DMS53 (cell line): Measurements from ENCODE around the gene ASTN2.

ENCODE experiments used
- DNase-seq: peaks from one replicate; lab custom pipeline; 2025; lab: John Stamatoyannopoulos, UW

The ASTN2 gene

DNA sequence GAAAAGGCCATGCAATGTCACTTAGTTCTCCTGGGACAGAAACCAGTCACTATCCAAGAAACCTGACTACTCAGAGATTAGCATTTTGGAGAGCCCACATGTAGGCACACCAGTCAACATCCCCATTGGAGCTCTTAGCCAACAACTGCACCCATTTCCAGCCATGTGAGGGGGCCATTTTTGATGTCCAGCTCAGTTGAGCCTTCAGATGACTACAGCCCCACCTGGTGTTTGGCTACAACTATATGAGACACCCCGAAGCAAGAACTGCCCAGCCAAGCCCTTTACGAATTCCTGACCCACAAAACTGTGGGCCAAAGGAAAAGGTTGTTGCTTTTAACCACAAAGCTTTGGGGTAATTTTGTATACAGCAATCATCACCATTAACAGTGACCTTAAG lies 300.1 kb downstream of the ASTN2 start:
- DNase-seq: no peak

DNA sequence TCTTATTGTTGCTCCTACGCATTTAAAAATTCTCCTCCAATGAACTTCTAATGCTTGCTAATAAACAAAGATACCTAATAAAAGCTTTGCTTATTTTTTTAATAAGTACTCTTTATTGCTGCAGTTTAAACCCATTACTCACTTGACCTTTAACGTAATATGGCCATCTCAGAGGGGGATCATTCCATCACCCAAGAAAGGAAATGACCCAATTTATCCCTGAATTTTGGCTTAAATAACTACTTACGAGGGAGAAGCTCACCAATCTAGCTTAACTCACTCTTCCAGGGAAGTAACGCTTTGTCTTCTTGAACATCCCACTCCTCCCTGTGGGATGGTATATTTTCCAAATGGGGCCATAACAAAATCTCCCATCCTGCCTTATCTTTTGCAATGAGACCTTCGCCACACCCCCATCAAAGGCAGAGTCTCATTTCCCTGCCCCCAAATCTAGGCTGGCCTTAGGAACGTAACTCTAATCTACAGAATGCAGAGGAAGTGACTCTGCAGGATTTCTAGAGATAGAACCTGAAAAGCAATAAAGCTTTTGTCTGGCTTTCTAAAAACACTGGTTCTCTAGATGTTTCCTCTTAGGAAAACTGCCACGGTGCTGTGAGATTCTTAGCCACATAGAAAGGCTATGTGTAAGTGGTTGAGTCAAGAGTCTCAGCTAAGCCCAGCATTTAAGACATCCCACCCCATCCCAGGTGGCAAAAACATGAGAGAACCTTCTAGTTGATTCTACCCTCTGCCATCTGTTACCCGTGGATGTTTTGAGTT lies 310.0 kb downstream of the ASTN2 start:
- no peak for DNase-seq

DNA sequence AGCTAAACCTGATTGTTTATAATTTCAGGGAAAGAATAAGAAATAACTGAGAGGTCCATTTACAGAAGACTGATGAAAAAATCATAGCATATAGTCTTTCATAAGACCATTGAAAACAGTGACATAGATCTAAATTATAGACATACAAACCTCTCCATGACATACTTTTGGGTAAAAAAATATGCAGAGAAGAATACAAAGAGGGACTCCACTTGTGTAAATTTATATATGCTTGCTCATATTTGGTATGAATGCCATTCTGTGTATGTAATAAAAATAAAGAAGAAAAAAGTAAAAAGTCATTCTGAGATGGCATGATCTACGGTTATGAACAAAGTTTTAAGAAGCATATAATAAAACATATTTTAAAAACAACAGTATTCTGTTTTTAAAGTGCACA lies 310.7 kb downstream of the ASTN2 start:
- DNase-seq: no peak

DNA sequence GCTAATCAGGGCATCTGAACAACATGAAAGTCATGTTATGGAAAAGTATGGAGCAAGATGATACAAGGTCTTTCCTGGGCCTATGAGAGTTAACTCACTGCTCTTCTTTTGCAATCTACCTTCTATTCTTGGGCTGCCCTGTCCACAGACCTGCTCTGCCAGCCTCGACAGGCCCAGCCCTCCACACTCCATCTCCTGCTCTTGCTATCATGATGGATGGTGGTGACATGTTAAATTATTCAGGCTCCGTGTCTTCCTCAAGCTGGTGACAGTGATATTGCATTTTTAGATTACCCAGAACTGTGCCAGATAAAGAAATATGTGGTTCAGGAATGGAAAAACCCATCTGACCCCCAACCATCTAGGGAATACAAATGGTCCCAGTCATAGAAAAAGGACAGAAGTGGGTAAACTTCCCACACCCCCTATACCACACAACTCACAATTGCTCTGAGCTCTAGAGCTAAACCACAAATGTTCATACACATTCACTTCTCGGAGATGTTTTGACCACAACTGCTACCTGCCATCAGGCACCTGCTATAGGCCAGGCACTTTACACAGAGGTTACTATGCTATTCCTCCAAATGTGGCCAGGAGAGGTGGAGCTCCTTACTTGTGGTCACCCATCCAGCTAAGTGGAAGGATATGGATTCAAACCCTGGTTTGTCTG lies 311.3 kb downstream of the ASTN2 start:
- DNase-seq: no peak

DNA sequence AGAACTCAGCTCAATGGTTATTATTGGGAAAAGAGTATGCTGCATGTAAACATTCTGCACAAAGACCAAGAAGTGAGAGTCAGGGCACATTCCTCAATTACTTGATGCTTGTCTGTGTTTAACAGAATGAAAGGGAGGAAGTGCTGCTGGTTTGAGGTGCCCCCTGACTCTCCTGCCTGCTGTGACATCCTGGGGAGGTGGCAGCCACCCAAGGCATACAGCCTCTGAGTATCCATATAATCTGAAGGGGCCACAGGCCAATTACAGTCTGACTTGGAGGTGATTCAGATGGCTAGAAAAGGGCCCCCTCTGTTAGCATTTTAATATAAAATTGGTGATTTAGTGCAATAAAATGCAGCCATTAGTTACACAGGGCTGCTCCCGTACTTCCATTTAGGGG lies 313.8 kb downstream of the ASTN2 start:
- no peak for DNase-seq

DNA sequence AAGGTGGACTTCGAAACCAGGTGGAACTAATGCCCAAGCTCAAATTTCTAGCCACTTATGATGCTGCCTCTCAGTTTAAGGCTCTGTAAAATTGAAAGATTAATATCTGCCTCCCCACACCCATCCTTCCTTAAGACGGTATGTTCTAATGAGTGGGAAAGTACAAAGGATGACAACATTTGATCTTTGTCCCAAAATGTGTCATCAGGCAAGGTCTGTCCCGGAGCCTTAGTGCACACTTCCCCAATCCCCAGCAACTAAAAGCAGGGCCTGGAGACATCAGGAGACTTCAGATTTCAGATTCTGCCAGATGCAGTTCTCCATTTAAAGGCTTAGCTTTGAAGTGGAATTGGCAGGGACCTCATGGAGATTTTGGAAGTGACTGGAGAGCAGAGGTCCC lies 316.5 kb downstream of the ASTN2 start:
- DNase-seq: no peak

DNA sequence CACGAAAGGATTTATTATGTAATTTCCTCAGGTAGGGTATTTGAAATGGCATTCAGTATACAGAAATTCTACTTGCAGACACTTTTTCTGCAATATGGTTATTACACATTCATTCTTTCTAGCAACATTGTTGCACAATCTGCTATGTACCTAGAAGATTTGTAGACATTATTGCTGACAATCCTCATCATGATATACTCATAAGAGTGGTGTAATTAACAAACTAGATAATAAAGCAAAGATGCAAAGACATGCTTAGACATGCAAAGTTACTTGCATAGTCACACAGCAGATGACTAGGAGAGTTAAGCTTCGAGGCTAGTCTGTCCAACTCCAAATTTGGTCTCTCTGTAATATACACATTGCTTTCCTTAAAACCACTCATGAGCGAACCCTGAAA lies 317.1 kb downstream of the ASTN2 start:
- no peak for DNase-seq

DNA sequence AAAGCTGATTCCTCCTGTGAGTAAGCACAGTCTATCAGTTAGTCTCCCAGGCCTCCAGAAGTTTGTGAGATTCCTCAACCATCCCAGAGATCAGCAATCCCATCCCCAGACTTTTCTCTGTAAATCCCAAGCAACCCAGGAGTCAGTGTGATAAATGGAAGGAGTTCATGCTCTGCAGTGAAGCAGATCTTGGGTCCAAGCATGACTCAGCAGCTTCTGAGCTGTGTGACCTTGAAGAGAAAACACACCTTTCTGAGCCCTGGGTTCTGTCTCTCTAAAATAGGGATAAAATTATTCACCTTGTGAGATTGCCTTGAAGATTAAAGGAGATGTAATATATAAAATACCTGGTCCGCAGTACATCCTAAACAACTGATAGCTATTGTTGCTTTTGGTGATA lies 318.7 kb downstream of the ASTN2 start:
- no peak for DNase-seq

DNA sequence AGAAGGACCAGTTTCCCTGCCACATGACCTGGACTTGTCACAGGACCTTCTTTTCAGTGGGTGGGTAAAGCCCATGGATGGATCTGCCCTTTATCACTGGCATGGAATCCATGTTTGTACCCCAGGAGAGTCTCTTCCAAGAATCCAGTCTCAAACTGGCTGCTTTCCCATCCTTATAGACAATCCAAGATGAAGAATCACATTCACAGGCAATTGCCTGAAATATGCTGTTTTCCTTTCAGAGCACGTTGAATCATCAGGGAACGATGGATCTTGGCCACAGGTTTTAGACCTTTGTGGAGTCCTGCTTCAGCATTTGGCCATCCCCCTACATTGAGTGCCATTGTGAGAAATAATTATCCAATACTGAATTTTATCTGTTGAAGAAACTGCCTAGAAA lies 319.8 kb downstream of the ASTN2 start:
- DNase-seq: no peak

DNA sequence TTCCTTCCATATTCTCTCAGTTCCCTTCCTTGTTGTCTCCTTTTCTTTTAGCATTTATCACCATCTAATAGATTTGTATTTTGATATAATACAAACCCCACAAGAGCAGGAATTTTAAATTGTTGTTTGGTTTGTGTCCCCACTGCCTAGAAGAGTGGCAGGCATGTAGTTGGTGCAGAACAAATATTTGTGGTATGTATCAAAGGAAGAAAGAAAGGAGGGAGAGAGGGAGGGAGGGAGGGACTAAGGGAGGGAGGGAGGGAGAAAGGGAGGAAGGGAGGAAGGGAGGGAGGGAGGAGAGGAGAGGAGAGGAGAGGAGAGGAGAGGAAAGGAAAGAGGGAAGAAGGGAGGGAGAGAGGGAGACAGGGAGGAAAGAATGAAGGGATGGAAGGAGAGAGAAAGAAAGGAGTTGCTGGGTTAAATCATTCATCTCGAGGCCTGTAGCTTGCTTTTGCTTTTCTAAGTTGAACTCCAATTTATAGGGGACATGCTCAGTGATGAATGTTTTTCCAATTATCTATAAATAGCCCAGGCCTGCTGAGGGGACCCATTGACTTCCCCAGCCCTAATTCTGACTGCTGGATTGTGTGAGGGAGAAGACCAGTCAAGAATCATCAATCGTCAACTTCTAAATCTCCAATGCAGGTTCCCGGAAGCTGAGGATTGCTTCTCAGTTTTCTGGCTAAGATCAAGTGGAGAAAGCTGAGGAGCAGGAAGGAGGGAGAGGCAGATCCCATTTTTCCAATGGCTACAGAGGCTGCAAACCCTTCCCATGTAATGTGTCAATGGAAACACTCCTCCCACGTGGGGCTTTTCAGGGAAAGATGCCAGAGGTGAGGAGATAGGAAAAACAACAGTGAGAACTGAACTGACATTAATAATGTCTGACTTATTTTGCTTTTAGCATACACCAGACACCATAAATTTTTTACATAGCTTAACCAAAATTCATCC lies 320.7 kb downstream of the ASTN2 start:
- no peak for DNase-seq

DNA sequence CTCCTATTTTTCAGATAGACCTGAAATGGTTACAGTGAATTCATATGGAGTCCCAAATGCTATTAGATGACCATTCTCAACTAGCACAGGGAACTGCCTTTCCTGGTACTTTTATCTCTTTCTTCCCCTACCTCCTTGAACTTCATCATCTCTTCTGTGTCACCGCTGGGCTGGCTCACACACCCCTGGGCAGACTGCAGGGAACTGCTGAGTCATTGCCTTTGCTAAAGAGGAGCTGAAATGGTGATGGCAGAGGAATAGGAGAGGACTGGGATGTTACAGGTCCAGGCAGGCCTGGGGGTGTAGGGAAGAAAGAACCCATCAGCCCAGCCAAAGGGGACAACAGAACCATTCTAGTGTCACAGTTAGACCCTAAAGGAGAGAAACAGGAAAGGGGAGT lies 322.3 kb downstream of the ASTN2 start:
- DNase-seq: peak; percentile 56

DNA sequence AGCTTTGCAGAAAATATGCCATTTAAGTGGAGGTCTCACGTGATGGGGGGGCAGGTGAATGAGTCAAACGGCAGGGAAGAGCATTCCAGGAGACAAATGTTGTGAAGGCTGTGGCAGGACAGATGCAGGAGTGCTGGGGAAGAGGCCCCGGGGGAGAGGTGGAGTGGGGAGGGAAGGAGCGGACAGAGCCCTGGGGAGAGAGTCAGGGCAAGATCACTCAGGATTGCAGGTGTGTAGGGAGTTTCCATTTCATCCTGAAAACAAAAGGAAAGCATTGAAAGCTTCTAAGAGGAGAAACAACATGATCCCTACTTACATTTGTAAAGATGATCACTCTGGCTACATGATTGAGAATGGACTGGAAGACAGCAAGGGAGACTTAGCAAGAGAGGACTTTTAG lies 323.3 kb downstream of the ASTN2 start:
- no peak for DNase-seq

DNA sequence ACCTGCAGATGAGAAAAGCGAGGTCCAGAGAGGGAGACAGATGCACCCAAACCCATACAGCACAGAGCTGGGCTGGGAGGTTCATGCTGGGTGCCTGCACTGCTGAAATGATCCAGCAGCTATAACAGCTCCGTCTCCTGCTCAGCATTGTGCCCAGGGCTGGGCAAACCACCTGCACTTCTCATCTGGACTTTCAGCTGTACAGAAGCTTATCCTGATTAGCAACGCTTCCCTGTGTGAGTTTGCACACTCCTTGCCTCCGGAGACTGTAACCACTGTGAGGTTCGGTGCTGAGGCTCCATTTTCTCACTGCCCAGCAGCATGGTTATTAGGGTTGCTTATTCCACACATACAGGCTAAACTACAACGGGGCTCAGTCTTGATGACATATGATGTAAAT lies 326.1 kb downstream of the ASTN2 start:
- no peak for DNase-seq

DNA sequence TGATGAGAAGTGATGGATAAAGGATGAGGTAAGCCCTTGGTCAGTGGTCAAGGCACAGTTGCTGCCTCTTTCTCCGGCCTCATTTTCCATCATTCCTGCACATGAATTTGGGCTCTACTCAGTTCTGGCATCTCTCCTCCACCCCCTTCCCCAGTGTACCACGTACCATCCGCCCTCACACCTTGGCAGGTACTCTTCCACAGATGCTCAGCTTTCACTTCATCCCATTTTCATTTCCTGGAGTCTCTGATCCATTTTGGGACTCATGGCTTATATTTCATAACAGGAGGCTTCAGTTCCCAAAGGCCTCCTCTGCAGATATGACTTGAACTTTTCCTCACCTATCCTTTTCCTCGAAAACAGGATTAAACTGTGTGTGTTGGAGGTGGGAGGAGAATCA lies 326.7 kb downstream of the ASTN2 start:
- DNase-seq: no peak

DNA sequence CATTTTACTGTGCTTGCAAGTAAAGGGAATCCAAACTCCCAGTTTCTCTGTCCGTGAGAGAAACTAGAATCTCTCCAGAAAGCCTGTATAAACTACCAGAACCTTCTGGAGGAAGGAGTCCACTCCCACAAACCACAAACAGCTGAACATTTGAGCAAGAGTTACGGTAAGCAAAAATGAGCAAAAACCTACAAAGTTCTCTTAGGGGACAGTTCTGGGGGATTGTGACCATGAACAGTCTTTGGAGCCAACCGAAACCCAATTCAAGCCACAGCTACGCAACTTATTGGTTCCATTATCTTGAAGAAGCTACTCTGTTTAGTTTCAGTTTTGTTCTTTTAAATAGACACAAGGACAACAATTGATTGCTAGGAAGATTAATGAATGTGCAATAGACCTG lies 330.6 kb downstream of the ASTN2 start:
- DNase-seq: no peak

DNA sequence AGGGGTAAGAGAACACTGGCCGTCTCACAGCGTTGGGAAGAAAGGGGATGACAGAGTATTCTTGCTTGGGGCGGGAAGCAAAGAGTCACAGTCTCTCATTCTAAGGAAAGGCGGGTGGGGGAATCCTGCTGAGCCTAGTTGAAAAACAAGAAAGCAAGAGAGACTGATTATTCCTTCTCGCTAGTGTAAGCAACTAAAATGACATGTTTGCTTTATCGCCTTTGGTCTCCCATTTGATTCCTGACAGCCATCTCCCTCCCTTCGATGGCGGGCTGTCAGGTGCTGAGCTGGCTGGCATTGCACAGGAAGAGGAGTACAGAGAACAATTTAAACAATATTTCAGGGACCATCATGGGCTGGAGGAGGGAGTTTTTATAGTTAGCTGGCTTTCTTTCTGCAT lies 331.3 kb downstream of the ASTN2 start:
- DNase-seq: no peak

DNA sequence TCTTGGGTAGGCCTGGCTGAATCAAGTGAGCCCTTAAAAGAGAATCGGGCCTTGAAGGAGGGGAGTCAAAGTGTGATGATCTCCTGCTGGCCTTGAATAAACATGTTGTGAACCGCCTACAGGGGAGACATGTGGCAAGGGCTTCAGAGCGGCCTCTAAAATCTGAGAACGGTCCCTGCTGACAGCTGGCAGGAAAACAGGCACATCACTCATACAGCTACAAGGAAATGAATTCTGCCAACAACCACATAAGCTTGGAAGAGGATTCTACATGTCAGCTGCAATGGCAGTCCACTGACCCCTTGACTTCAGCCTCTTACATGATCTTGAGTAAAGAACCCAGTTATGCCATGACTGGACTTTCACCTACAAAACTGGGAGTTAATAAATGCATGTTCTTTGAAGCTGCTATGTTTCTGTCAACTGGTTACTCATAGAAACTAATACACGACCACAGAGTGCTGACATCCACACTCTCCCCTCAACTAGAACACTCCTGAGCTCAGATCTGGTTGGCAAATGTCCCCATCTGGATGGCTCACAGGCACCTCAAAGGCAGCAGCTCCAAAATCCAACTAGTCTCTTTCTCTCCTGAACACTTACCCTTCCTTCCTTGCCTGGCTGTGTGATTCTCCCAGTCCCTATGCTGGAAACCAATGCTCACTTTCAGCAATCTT lies 333.1 kb downstream of the ASTN2 start:
- DNase-seq: no peak

DNA sequence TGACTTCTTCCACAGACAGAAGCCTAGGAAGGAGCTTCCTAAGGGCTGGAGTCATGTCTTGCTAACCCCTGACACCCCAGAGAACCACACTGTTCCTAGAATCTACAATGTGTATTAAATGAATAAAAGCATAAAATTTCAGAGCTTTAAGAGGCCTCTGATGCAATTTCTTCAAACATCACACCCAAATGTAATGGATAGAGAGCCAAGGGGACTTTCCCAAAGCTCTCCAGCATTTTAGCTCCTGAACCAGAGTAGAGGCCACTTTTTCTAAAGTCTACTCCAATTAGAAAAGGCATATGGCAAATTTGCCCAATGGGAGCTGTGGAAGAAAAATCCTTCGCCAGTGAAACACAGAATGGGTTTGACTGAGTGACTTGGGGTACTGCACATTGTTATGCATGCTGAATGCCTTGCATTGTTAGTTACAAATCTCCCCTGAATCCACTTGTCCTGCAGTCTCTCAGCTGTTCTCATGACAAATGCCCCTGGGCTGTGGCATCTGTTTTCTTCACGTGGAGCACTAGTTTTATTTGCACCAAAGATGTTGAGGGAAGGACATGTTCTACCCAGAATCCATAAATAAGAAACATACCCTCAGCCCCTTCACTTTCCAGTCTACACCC lies 334.0 kb downstream of the ASTN2 start:
- DNase-seq: no peak

DNA sequence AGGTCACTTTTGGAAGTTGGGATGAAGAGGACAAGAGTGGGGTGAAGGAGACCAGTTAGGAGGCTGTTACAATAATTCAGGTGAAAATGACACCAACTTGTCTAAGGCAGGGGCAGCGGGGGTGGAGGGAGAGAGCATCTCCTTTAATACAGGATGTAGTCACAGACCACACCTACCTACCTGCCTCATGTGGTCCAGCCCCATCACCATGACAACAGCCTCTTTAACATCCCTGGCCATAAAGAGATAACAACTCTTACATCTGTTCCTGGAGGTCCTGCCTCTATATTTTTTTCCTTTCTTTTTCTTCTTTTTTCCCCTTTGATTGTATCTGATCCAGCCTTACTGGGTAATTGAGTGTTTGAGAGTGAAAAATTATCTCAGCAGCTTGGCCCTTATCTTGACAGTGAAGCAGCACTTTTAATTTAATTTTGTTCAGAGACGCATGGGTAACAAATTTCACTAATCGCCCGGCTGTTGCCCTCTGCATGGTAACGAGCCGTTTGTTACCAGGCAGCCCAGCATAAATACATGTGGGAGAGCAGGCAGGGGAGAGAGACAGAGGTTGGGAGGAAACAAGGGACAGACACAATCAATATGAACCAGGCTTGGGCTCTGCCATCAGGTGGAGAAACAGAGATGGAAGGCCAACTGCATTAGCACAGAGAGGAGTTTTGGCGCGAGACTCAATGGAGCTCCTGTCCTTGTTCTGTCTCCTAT lies 338.1 kb downstream of the ASTN2 start:
- peak; percentile 12 for DNase-seq

DNA sequence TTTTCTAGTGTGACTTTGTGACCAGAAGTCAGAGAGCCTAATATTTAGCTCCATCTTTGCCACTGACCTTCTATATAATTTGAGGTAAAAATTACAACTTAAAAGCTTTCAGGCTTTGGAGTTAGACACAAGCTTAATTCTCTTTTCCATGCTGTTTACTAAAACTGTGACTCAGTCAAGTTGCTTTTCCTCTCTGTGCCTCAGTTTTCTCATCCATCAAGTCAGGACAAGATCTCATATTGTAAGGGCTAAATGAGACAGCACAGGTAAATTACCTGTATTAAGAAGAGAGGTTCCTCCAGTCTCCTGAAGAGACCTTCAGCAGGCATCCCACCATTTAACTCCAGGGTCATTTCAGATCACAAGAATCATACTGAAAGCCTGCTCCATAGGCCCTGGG lies 339.2 kb downstream of the ASTN2 start:
- no peak for DNase-seq
